Left ventricle myocardium inferior (tissue), 1 donor: Measurements from ENCODE around the gene EYA2. TPM values are rescaled to one million over a fixed set of nuclear protein-coding genes. Genes with fewer than 3 reads are reported as not detected.

ENCODE experiments used
- DNase-seq: peaks from one replicate; pipeline ENCODE4 v3.0.0-alpha.2; 2020
- H3K27ac ChIP-seq: fragments of 200-600 bp; replicated peaks from 2 replicates; pipeline ENCODE4 v1.8.0; 2021
- H3K27me3 ChIP-seq: fragments of 200-600 bp; 2 replicates; pipeline ENCODE4 v1.8.0; 2021; ENCODE audit warnings: low read depth
- H3K36me3 ChIP-seq: fragments of 200-600 bp; 2 replicates; pipeline ENCODE4 v1.8.0; 2021
- H3K4me1 ChIP-seq: fragments of 200-600 bp; 2 replicates; pipeline ENCODE4 v1.8.0; 2021
- H3K4me3 ChIP-seq: fragments of 200-600 bp; 2 replicates; pipeline ENCODE4 v1.8.0; 2021; ENCODE audit warnings: mild to moderate bottlenecking, moderate library complexity
- H3K9me3 ChIP-seq: fragments of 200-600 bp; replicated peaks from 2 replicates; pipeline ENCODE4 v1.8.0; 2021
- CTCF ChIP-seq: fragments of 200-600 bp; IDR thresholded peaks from 2 replicates; pipeline ENCODE4 v1.8.0; 2021; ENCODE audit warnings: antibody characterized with exemption, mild to moderate bottlenecking, borderline replicate concordance
- intact Hi-C: fragments of 100-400 bp; cut with micrococcal nuclease; formaldehyde crosslinking; loops from one replicate; pipeline ENCODE4 v1.11.0; 2022
- total RNA-seq: library from RNA; stranded (reverse); fragmentation: NEBNext Ultra II Directional; extraction: Animal tissue kit (Norgen Biotek cat#: 25700); gene quantifications from one replicate; pipeline ENCODE4 v1.2.1, GENCODE V29; 2021
- donor health status: DM: no; HTN: yes; CAD: no; lungs with severe emphysema.

Gene EYA2
- total RNA-seq, 1 donor from 2014 or later = 0.63 TPM

- no peaks in the 10 kb centered on the region for H3K9me3 ChIP-seq
- DNase-seq = no peak
- H3K27ac ChIP-seq = no peak overlapping the region
- no peaks in the 10 kb centered on the region for H3K4me1 ChIP-seq
- intact Hi-C loops = no loop called here
- no peak for TF ChIP-seq CTCF
- peaks cover 58% of the 10 kb centered on the region for H3K27me3 ChIP-seq
- no peak overlapping the region for H3K4me3 ChIP-seq
- no peaks in the 10 kb centered on the region for H3K36me3 ChIP-seq
Measured at GRCh38 chr20:46990017-46990595, 95.5 kb downstream of the EYA2 start.

- no peak for TF ChIP-seq CTCF
- H3K36me3 ChIP-seq = no peaks in the 10 kb centered on the region
- H3K27ac ChIP-seq = no peak overlapping the region
- H3K4me1 ChIP-seq = no peaks in the 10 kb centered on the region
- intact Hi-C loops = no loop called here
- no peak for DNase-seq
- H3K9me3 ChIP-seq = no peaks in the 10 kb centered on the region
- no peak overlapping the region for H3K4me3 ChIP-seq
- H3K27me3 ChIP-seq = peaks cover 64% of the 10 kb centered on the region
Measured at GRCh38 chr20:46990596-46991104, 96.0 kb downstream of the EYA2 start.

- no peak for TF ChIP-seq CTCF
Measured at GRCh38 chr20:46991168-46991567, 96.5 kb downstream of the EYA2 start.

GRCh38 chr20:46991880-46992639 lies 97.4 kb downstream of the EYA2 start:
- no peaks in the 10 kb centered on the region for H3K36me3 ChIP-seq
- peaks cover 77% of the 10 kb centered on the region for H3K27me3 ChIP-seq
- DNase-seq = no peak
- no peak for TF ChIP-seq CTCF
- no peaks in the 10 kb centered on the region for H3K9me3 ChIP-seq
- no peak overlapping the region for H3K4me3 ChIP-seq
- no peak overlapping the region for H3K27ac ChIP-seq
- intact Hi-C loops = no loop called here
- H3K4me1 ChIP-seq = no peaks in the 10 kb centered on the region

More at GRCh38 chr20:46991168-46991567, 96.5 kb downstream of the EYA2 start:
- Histone ChIP-seq H3K4me1 (no peaks in the 10 kb centered on the region), H3K36me3 (no peaks in the 10 kb centered on the region), H3K27me3 (peaks cover 69% of the 10 kb centered on the region), H3K9me3 (no peaks in the 10 kb centered on the region), H3K4me3 (no peak overlapping the region), H3K27ac (no peak overlapping the region)
- DNase-seq = no peak
- intact Hi-C loops = no loop called here

GRCh38 chr20:46992640-46993035 lies 98.0 kb downstream of the EYA2 start:
- Histone ChIP-seq H3K4me3 (no peak overlapping the region), H3K27ac (no peak overlapping the region), H3K27me3 (peaks cover 83% of the 10 kb centered on the region), H3K36me3 (no peaks in the 10 kb centered on the region), H3K4me1 (no peaks in the 10 kb centered on the region), H3K9me3 (no peaks in the 10 kb centered on the region)
- TF ChIP-seq CTCF = no peak
- intact Hi-C loops = no loop called here
- DNase-seq = no peak
